Measurements from ENCODE around the gene ATG13.

Gene ATG13

DNA sequence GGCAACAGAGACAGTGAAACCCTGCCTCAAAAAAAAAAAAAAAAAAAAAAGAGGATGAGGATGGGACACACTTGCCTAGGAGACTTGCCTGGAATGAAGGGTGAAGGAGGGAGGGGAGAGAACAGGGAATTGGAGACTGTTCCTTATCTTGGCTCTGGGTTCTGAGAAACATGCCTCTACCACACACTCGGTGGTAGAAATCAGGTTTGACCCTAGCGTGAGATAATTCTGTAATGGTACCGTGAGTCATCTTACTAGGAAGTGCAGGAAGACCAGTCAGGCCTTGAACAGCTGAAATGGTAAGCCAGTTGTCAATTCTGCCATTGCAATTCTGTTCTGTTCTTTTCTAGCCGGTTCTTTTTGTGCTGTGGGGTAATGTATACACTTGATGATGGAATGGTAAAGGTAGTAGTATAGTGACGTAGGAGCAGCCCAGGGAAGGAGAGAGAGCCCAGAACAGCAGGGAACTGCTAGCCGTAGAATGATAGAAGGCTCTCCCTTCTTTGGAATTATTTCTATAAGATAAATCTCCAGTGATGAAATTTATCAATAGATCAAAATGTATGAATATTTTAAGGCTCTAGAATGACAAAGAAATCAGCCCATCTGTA, 19.6 kb upstream of the ATG13 start:
- TF ChIP-seq, protein P1, sequence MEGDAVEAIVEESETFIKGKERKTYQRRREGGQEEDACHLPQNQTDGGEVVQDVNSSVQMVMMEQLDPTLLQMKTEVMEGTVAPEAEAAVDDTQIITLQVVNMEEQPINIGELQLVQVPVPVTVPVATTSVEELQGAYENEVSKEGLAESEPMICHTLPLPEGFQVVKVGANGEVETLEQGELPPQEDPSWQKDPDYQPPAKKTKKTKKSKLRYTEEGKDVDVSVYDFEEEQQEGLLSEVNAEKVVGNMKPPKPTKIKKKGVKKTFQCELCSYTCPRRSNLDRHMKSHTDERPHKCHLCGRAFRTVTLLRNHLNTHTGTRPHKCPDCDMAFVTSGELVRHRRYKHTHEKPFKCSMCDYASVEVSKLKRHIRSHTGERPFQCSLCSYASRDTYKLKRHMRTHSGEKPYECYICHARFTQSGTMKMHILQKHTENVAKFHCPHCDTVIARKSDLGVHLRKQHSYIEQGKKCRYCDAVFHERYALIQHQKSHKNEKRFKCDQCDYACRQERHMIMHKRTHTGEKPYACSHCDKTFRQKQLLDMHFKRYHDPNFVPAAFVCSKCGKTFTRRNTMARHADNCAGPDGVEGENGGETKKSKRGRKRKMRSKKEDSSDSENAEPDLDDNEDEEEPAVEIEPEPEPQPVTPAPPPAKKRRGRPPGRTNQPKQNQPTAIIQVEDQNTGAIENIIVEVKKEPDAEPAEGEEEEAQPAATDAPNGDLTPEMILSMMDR (IDR thresholded peaks at IDR 0.05; ENCODE audit: low read depth, low read length): no peak
- DNase-seq (ENCODE audit: low read depth in 2 of 2): peak; percentile 32 to 67
- H3K4me3 ChIP-seq (replicated peaks in 1 of 2; ENCODE audit: low read depth in 2 of 2, low read length in 2 of 2): no peak overlapping the region

DNA sequence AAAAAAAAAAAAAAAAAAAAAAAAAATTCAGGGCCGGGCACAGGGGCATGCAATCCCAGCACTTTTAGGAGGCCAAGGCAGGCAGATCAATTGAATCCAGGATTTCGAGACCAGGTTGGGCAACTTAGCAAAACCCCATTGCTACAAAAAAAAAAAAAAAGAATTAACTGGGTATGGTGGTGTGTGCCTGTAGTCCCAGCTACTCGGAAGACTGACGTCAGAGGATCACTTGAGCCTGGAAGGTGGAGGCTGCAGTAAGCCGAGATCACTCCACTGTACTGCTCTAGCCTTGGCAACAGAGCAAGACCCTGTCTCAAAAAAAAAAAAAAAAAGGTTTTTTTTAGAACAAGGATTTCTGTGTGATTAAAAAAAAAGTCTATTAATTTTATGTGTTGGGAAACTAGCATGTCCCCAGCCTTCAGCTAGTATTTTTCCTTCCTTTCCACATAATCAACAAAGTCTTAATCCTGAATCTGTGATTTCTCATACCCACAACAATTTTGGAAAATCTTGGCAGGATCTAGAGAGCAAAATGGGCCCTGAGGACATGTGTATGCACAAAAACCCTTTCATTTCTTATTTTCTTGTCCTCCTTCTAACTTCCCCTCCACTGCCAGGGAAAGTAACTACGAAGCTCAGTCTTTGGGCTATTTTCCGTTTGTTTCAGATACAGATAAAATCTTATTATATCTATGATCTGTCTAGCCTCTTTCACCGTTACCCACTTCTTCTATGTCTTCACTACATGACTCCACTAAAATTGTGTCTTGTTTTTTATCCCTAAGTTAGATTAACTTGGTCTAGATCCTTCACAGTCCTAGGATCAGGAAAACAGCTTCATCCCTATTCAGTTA, 17.8 kb upstream of the ATG13 start:
- no peak overlapping the region for H3K4me3 ChIP-seq (replicated peaks in 1 of 2; ENCODE audit: low read depth in 2 of 2, low read length in 2 of 2)
- TF ChIP-seq, protein P1 (IDR thresholded peaks at IDR 0.05; ENCODE audit: low read depth, low read length): no peak
- no peak for DNase-seq (ENCODE audit: low read depth in 2 of 2)

DNA sequence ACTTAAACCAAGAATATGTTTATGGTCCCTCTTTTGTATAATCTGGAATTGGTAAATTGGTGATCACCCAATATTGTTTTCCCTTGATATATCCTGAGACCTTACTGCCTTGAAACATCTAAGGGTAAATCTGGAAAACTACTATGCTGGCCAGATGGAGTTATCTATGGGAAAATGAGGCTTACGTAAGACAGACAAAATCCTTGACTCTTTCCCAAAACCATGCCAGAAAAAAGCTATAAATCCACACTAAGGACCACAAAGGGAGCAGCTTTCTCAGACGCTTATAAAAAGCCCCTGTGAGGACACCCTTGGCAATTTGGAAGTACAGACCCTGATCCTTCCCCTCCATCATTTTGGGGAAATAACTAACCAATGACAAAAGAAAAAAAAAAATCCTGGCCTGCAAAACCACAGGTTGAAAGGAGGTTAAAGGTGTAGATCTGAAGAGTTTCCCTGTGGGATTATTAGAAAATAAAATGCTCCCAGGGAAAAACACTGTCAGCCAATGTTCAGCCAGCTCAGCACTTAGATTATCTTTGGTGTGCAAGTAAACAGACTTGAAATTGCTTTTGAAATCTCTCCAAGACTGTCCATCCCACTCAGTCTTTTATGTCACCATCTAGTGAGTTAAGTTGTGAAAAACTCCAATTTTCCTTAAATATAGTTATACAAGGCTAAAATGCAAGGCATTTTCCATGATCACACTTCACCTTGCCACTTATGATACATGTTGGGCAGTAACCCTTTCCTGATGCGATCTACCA, 17.0 kb upstream of the ATG13 start:
- no peak overlapping the region for H3K4me3 ChIP-seq (replicated peaks in 1 of 2; ENCODE audit: low read depth in 2 of 2, low read length in 2 of 2)
- TF ChIP-seq, protein P1 (IDR thresholded peaks at IDR 0.05; ENCODE audit: low read depth, low read length): no peak
- DNase-seq (ENCODE audit: low read depth in 2 of 2): no peak

DNA sequence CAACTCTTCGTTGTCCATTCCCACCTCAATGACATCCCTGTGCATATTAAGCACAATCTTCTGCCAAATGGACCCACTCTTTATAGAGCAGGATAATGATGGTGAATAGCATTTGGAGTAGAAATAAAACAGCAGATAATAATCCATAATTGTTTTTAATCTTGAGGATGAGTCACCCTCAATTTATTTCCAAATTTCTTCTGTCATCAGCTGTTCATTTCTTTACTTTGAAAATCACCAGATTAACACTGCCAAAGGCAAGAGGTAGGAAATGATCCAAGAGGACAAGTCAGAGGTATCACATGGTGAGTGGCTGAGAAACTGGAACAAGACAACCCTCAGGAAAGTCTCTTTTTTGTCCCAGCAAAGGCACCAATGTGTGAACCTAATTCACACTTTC, 16.2 kb upstream of the ATG13 start:
- DNase-seq (ENCODE audit: low read depth in 2 of 2): peak; percentile 24 to 33
- H3K4me3 ChIP-seq (replicated peaks in 1 of 2; ENCODE audit: low read depth in 2 of 2, low read length in 2 of 2): no peak overlapping the region
- TF ChIP-seq, protein P1 (IDR thresholded peaks at IDR 0.05; ENCODE audit: low read depth, low read length): no peak

DNA sequence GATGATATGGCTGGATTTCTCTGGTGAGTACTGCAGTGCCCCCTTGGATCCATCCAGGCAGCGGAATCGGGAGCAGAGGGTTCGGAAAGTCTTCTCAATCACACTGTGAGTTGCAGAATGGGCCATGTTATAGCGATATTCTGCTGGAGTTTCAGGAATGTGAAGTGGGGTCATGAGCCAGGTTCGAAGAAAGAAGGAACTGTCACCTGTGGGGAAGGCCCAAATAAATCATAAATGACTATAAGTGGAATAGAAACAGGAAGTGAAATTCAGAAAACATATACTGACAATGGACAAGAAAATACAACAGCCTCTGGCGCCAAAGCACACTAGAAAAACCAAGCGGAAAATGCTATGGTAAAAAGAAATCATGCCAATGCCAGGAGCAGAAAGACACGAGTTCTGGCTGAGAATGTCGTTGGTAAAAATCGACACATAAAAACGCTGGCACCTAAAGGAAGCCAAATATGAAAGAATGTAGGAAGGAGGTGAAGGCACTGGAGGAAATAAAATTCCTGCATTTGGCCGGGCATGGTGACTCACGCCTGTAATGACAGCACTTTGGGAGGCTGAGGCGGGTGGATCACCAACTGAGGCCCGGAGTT, 13.5 kb upstream of the ATG13 start:
- TF ChIP-seq, protein P1 (IDR thresholded peaks at IDR 0.05; ENCODE audit: low read depth, low read length): no peak

DNA sequence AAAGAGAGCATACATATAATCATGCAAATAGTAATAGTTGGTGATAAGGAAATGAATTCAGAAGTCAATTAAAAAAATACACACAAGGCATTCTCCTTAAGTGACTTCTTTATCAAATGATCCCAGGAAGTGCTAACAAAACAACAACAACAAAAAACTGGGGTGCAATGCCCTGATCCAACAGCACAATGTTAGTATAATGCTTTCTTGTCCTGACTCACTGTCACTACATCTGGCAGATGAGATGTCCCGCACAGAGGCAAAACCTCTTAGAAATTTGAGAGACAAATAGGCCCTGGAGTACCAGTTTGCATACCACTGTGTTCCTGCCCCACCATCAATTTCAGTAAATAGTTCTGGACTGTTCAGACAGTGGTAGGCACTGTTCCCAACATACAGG, 12.6 kb upstream of the ATG13 start:
- TF ChIP-seq, protein P1 (IDR thresholded peaks at IDR 0.05; ENCODE audit: low read depth, low read length): no peak
- H3K4me3 ChIP-seq (replicated peaks in 1 of 2; ENCODE audit: low read depth in 2 of 2, low read length in 2 of 2): no peak overlapping the region

More for the DNA sequence above, 13.5 kb upstream of the ATG13 start:
- DNase-seq (ENCODE audit: low read depth in 2 of 2): no peak
- H3K4me3 ChIP-seq (replicated peaks in 1 of 2; ENCODE audit: low read depth in 2 of 2, low read length in 2 of 2): no peak overlapping the region

More for the DNA sequence above, 12.6 kb upstream of the ATG13 start:
- DNase-seq (ENCODE audit: low read depth in 2 of 2): no peak

Data from cardiac fibroblast (primary cell).